Glomerular visceral epithelial cell (primary cell): ENCODE measurements around the gene DENND5B.
"Not testable (repeated sequence)": the region's sequence is repeated elsewhere in the genome, so short reads cannot be mapped to it uniquely, and the experiment has no call there.

Experiments
- DNase-seq: peaks from one replicate; pipeline ENCODE4 v3.0.0-alpha.2; 2016; ENCODE audit errors: extremely low spot score

DENND5B gene

GRCh38 chr12:31591380-31591901, 505 bp upstream of the DENND5B start:
- peak; percentile 30 for DNase-seq

- DNase-seq, result peak; percentile 65
Measured at GRCh38 chr12:31589904-31590641, 863 bp downstream of the DENND5B start.

- DNase-seq, result no peak
Measured at GRCh38 chr12:31589598-31589903, 1.4 kb downstream of the DENND5B start.

- no peak for DNase-seq
Measured at GRCh38 chr12:31588976-31589375, 2.0 kb downstream of the DENND5B start.

- DNase-seq, result no peak
Measured at GRCh38 chr12:31586728-31587127, 4.2 kb downstream of the DENND5B start.

GRCh38 chr12:31585895-31586294, 5.0 kb downstream of the DENND5B start:
- DNase-seq, result no peak

GRCh38 chr12:31585271-31585670, 5.7 kb downstream of the DENND5B start:
- DNase-seq, result peak; percentile 66

GRCh38 chr12:31584782-31585181, 6.2 kb downstream of the DENND5B start:
- DNase-seq, result no peak

GRCh38 chr12:31583878-31584277, 7.1 kb downstream of the DENND5B start:
- DNase-seq, result no peak

GRCh38 chr12:31582155-31582554, 8.8 kb downstream of the DENND5B start:
- DNase-seq, result peak; percentile 58

- peak; percentile 85 for DNase-seq
Measured at GRCh38 chr12:31578632-31579031, 12.3 kb downstream of the DENND5B start.

- no peak for DNase-seq
Measured at GRCh38 chr12:31574803-31575575, 15.9 kb downstream of the DENND5B start.

GRCh38 chr12:31574367-31574766, 16.6 kb downstream of the DENND5B start:
- not testable (repeated sequence) for DNase-seq

- no peak for DNase-seq
Measured at GRCh38 chr12:31572900-31573600, 17.9 kb downstream of the DENND5B start.

GRCh38 chr12:31570880-31571279, 20.1 kb downstream of the DENND5B start:
- no peak for DNase-seq

GRCh38 chr12:31569517-31569916, 21.4 kb downstream of the DENND5B start:
- not testable (repeated sequence) for DNase-seq

GRCh38 chr12:31568498-31568897, 22.4 kb downstream of the DENND5B start:
- DNase-seq, result no peak

GRCh38 chr12:31567029-31567428, 23.9 kb downstream of the DENND5B start:
- no peak for DNase-seq

- no peak for DNase-seq
Measured at GRCh38 chr12:31566547-31566946, 24.4 kb downstream of the DENND5B start.

GRCh38 chr12:31562594-31563328, 28.2 kb downstream of the DENND5B start:
- DNase-seq, result no peak

GRCh38 chr12:31560516-31560915, 30.4 kb downstream of the DENND5B start:
- no peak for DNase-seq

- no peak for DNase-seq
Measured at GRCh38 chr12:31558521-31558920, 32.4 kb downstream of the DENND5B start.
